NOMO-1 treated with DMSO at 0.1 percent for 48 hours (cell line): ENCODE results near the gene PARP8.
"Not testable (repeated sequence)": the region's sequence is repeated elsewhere in the genome, so short reads cannot be mapped to it uniquely, and the experiment has no call there.

ENCODE experiments used
- DNase-seq: peaks from one replicate; lab custom pipeline; 2025; ENCODE audit not compliant: unreplicated experiment; lab: John Stamatoyannopoulos, UW

The PARP8 gene

DNA sequence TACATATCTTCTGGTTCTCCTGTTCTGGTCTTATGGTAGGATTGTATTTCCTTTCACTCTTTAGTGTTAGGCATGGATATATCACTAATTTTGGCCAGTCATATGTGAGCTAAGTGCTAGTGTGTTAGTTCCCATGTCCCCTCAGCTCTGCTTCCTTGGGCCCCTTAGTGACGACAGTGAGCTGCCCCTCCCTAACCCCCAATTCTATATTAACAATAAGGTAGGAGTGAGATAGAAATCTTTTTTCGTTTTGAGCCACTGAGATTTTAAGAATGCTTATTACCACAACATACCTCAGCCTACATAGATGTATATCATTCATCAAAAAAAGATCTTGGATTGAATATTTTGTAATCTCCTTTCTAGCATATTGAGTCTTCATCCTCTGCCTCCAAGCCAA lies 100.5 kb downstream of the PARP8 start:
- no peak for DNase-seq

DNA sequence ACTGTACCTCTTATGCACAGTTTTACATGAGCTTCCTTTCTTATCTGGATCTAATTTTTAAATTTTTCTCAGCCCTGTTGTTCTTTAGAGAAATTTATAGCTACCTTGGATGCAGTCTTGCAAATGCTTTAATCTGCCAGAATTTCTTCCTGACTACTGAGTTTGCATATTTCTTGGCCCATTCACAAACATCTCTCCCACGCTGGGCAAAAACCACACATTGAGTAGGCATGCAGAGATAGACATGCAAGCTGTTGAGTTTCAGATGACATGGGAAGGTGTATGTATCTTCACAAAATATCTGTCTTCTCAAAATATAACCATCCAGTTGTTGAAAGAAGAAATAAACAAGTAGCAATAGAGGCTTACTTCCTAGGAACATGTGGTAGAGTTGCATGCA lies 101.2 kb downstream of the PARP8 start:
- DNase-seq = no peak

DNA sequence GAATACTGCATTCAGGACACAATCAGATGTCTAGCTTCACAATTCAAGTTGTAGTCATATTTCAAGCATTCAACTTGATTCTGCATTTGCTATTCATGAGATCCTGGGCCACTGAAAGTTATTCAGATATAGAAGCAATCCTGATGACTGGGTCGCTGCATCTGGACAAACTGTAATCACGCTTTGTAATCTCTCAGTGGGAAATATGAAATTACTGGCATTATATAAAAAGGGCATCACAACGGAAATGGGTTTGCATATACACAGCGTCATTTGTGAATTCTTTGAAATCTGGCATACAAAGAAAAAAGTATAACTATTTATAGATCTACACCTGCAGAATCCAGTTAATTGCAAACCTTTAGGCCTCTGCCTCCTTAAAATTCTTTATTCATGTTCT lies 102.2 kb downstream of the PARP8 start:
- DNase-seq = no peak

DNA sequence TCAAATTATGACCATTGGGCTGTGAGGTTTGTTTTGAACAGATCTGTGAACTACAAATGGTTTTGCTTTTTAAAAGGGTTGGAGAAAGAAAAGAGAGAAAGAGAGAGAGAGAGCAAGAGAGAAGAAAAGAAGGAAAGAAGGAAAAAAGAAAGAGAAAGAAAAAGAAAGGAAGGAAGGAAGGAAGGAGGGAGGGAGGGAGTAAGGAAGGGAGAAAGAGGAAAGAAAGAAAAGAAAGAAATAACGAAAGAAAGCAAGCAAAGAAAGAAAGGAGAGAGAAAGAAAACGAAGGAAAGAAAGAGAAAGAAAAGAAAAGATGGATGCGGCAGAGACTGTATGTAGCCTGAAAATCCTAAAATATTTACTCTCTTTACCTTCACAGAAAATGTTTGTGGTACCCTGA lies 104.0 kb downstream of the PARP8 start:
- DNase-seq = no peak

DNA sequence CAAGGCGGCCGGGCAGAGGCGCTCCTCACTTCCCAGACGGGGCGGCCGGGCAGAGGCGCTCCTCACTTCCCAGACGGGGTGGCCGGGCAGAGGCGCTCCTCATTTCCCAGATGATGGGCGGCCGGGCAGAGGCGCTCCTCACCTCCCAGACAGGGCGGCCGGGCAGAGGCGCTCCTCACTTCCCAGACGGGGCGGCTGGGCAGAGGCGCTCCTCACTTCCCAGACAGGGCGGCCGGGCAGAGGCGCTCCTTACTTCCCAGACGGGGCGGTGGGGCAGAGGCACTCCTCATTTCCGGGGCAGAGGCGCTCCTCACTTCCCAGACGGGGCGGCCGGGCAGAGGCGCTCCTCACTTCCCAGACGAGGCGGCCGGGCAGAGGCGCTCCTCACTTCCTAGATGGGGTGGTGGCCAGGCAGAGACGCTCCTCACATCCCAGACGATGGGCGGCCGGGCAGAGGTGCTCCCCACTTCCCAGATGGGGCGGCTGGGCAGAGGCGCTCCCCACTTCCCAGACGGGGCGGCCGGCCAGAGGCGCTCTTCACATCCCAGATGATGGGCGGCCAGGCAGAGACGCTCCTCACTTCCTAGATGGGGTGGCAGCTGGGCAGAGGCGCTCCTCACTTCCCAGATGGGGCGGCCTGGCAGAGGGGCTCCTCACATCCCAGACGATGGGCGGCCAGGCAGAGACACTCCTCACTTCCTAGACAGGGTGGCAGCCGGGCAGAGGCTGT lies 108.2 kb downstream of the PARP8 start:
- not testable (repeated sequence) for DNase-seq

DNA sequence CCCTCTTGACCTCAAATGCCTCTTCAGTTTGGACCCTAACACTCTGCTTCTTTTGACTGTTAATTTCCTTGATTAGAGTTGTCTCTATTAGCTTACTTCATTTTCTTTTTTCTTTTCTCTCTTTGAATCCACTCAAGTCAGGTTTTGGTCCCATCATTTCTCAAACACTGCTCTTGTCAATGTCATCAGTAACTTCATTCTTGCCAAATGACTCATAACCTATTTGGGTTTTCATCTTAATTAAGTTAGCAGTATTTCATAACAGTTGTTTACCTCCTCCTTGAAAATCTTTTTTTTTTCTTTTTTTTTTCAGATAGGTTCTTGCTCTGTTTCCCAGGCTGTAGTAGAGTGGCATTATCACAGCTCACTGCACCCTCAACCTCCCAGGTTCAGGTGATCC lies 119.6 kb downstream of the PARP8 start:
- DNase-seq = peak; percentile 9

DNA sequence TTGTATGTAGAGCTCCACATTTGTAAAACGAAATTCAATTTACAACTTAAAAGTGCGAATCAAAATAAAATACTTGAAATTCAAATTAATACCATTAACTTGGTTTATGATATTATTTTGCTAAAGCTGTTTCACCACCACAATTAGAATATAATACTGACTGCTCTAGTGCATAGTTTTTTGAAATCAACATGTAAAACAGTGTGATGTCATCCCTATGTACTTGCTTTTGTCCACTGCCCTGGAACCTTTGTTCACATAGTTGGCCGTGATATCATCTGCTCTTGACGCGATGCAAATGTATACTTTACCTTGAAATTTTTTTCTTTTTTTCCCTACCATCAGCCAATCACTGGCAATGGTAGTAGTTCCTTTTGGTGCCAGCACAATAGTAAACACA lies 125.4 kb downstream of the PARP8 start:
- DNase-seq = no peak

DNA sequence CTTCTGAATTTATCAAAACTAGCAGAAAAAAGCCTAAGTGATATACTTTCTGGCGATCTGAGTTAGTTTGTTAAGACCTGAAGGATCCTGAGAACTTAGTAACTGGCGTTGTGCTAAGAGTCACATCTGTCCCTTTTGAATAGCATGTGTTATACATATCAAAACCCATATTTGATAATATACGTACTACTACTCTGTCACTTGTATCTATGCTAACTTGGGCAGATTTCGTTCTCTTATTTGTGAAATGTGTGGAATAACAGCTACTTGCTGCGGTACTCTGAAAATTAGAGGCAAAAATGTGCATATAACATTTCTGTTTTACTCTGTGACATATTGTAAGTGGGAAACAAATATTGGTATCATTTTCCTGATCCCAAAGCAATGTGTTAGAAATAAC lies 126.4 kb downstream of the PARP8 start:
- DNase-seq = no peak

DNA sequence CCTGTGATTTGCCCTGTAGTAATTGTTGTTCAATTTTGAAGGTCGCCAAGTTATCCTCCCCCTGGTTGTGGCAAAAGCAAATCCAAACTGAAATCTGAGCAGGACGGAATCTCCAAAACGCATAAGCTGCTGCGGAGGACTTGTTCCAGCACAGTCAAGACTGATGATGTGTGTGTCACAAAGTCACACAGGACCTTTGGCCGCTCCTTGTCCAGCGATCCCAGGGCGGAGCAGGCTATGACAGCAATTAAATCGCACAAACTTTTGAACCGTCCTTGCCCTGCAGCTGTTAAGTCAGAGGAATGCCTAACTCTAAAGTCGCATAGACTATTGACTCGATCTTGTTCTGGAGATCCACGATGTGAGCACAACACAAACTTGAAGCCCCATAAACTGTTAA lies 128.4 kb downstream of the PARP8 start:
- no peak for DNase-seq

DNA sequence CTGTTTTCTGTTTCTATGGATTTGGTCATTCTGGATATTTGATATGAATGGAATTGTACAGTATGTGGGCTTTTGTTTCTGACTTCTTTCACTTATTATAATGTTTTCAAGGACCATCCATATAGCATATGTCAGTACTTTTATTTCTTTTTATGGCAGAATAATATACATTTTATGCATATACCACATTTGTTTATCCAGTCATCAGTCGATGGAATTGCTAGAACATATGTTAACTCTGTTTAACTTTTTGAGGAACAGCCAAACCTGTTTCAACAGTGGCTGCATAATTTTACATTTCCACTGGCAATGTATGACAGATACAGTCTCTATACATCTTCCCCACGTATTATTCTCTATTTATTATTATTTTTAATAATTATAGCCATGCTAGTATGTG lies 131.6 kb downstream of the PARP8 start:
- no peak for DNase-seq

DNA sequence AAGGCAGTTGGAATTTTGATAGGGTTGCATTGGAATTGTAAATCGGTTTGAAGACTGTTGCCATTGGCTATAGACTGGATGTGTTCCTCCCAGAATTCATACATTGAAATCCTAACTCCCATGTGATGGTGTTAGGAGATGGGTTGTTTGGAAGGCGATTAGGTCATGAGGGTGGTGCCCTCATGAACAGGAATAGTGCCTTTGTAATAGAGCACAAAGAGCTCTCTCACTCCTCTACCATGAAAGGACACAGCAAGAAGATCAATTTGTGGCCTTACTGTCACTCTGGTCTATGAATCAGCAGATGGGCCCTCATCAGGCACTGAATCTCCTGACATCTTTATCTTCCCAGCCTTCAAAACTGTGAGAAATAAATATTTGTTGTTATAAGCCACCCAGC lies 133.2 kb downstream of the PARP8 start:
- DNase-seq = no peak

DNA sequence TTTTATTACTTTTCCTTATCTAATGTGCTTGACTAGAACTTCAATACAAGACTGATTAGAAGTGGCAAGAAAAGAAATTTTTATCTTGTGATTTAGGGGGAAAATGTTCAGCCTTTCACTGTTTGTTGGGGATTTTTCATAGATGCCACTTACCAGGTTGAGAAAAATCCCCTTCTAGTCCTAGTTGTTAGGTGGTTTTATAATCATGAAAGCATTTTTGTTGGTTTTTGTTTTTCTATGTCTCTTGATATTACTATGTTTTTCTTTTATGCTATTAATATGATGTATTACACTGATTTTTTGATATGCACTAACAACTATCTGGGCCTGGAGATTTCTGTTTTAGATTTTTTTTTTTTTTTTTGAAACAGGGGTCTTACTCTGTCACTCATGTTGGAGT lies 134.0 kb downstream of the PARP8 start:
- no peak for DNase-seq

DNA sequence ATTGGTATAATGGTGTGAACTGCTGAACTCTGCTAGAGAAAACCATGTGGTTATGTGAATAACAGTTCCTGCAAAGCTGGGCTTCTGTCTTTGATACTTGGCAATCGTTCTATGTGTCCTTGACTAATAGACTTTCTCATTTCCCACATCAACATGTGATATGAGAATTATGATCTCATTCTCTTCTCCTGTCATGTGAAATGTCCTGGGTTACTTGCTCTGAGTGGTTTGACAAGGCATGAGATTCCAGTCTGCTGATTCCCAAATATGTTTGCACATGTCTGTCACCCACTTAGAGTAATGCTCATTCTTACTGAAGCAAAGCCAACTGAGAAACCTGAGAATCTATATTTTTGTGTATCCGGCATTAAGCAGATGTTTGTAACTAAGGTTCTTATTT lies 141.2 kb downstream of the PARP8 start:
- no peak for DNase-seq

DNA sequence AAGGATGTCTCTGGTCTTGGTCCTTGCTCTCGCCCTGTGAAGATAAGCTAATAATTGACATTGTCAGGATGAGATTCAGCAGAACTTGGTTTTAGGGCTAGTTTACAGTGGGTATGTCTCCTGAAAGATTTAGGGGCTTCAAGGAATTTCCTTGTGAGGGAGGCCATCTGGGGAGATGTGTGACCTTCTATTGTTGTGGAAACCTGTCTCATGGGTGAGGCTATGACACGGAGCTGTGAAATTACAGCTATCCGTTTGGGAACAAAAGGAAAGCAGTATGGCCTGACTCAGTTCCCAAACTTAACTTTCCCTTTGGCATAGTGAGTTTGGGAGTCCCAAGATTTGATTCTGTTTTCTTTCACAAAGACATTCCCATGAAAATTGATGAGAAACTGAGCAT lies 142.0 kb downstream of the PARP8 start:
- DNase-seq = no peak

DNA sequence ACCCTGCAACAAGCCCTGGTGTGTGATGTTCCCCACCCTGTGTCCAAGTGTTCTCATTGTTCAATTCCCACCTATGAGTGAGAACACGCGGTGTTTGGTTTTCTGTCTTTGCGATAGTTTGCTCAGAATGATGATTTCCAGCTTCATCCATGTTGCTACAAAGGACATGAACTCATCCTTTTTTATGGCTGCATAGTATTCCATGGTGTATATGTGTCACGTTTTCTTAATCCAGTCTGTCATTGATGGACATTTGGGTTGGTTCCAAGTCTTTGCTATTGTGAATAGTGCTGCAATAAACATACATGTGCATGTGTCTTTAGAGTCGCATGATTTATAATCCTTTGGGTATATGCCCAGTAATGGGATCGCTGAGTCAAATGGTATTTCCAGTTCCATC lies 145.3 kb downstream of the PARP8 start:
- DNase-seq = not testable (repeated sequence)

DNA sequence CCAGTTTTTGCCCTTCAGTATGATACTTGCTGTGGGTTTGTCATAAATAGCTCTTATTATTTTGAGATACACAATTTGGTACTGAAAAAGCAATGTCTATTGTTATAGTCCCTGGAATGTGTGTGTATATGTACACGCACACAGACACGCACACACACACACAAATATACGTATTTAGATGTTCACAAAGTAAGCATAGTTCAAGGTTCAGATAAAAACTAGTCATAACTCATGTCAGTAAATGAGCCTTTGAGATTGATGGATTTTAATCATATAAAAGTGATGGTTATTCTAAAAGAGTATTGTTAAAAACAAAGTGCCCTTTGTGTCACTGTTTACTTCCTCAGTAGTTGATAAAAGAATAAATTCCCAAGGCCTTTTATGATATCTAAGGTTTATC lies 147.3 kb downstream of the PARP8 start:
- no peak for DNase-seq

DNA sequence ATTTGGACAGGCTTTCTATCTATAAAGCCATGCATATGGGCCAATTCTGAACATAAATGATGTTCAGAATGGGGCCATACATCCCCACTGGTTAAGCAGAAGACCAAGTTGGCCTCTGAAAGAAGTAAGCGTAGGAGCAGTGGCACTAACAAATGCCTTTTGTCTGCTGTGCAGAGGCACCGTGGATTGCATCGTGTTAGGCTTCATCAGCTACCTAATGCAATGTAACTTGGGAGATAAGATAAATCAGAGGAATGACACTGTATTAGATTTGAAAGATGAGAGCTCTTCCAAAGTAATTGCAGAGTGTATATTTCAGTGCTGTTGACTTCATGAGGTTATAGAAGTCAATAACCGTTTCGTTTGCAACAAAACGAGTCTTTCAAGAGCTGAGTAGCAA lies 148.1 kb downstream of the PARP8 start:
- DNase-seq = no peak

DNA sequence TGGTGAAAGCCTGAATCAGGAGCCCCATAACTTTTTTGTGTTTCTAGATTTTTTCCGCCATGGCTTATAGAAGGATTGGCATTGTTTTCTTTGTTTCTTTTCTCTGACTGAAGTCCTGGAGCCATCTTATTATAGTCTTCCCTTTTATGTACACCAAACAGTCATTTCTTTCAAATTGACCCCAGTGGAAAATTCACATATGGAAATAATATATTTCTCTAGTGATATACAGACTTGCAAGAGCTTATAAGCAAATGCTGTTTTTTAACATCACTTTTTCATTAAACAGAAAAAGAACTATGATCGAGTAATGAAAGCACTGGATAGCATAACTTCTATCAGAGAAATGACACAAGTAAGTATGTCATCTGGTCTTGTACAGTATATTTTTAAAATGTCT lies 155.6 kb downstream of the PARP8 start:
- DNase-seq = no peak

DNA sequence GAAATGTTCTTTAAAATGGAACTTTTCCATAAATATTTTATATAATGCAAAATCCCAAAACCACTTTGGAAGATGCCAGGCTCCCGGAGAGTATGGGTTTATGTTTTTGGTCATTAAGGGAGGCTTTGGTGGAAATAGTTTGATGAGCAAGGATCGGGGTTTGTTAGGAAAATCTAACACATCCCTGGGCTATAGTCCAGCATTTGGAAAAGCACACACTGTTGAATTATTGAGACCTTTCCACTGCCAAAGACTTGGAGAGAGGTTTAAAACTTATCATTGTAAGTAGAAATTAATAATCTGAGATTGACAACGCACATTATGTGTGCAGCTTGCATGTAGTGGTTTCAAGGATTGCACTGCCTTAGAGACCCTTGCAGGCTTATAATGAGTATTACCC lies 156.3 kb downstream of the PARP8 start:
- DNase-seq = no peak

DNA sequence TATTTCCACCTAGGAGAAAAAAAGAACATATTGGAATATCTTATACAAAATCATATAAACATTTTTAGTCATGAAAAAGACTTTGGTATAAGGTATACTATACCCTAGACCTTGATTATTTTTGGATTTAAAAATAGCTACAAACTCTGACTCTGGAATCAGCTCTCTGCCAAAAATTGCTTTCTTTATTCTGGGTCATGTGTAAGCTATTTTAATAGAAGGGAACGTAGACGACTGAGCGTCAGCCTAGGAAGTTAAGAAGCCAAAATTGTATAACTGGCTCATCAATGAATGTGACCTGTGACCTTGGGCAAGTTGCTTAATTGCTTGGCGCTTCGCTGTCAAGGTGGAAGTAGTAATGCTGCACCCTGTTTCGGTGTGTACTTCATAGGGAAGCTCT lies 157.1 kb downstream of the PARP8 start:
- no peak for DNase-seq

DNA sequence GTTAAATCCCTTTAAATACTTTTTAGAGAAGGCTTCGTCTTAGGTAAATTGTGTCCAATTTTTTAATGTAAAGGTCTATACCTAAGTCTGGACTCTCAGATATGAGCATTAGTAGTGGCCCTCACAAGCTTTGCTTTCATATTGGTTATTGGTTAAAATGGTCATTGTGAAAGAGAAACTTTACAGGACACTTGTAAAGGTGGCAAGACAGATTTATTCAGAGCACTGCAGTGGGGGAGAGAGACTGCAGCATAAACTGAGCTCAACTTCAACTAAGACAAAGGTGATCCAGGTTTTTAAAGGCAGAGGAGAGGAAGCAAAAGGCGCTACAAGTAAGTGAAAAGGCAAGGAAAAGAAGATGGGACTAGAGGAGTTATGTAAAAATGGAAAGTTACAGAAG lies 157.7 kb downstream of the PARP8 start:
- no peak for DNase-seq

DNA sequence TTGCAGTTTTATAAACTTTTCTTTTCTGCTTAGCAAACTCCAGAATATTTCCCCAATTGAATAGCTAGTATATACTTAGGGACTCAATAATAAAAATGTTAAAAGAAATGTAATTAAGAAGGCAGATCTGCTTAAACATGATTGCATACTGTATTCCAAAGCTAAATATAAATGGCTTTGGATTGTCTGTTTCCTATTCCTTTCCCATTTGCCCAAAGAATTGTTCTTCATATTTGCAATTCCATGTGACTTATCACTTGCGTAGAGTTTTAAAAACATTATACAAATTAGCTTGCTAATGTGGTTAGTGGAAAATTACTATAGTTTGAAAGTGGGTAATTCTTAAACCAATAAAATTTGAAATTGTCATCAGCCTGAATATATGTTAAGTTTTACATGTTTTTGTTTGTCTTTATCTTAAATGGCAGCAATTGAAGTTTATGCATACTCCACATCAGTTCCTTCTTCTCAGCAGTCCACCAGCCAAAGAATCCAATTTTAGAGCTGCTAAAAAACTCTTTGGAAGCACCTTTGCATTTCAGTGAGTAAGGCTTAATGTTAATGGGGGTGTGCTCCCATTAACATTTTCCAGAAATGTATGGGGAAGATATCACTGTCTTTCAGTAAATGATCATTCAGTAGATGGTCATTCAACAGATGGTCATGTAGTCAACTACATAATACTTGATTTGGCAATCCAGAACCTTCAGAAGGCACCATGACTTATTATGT lies 161.2 kb downstream of the PARP8 start:
- DNase-seq = no peak

DNA sequence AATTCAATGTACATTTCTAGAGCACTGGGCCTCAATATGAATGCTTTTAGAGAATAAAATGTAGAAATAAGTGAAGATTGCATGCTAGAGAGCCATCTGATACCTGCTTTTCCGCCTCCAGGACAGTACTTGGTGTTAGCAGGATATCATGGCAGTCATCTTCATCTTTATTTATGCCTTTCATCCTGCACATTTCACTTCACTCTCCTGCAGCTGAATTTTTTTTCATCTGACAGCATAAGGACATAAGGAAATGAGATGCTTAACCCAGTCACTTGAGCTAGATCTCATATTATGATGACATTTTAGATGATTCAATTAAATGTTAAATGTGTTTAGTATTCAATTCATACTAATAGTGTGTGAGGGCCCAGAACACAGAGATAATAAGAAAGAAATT lies 162.6 kb downstream of the PARP8 start:
- DNase-seq = no peak
